GM19467 (cell line): Measurements from ENCODE around the gene PDGFA.

Experiments
- ATAC-seq: cut with Tn5 transposase; IDR thresholded peaks from one replicate; pipeline ENCODE4 v1.9.1; 2021; ENCODE audit warnings: mild to moderate bottlenecking, moderate library complexity; ENCODE audit not compliant: unreplicated experiment

The PDGFA gene

DNA sequence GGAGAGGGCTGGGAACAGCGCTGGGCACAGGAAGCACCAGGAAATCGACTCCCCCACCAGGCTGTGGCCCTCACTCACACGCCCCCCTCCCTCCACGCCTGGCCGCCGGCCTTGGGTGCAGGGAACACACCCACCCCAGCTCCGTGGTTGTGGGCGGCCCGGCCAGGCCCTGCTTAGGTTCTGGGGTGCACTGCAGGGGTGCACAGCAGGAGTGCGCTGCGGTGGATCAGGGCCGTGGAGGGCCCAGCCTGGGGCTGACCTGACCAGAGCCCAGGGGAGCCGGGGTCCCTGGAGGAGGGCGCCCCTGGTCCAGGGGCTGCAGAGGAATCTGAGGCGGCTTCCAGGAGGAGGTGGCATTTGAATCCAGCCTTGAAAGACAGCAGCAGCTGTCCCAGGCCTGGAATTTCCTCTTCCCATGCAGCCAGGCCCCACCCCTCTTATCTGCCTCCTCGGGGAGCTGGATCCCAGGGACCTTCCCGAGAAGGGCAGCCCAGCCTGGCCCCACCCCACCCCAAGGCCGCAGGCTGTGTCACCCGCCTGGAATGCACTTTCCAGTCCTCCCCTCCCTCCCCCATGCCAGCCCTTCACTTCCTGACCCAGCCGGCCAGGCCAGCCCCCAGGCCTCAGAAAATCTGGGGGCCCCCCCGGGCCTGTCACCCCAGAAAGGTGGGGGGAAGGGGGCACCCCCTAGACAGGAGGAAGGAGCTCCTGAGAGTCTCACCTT, 18.4 kb upstream of the PDGFA start:
- ATAC-seq: no peak

GRCh38 chr7:536231-536630, 16.6 kb upstream of the PDGFA start:
- no peak for ATAC-seq

- ATAC-seq: no peak
These were observed 15.3 kb upstream of the PDGFA start for GRCh38 chr7:534959-535358.

DNA sequence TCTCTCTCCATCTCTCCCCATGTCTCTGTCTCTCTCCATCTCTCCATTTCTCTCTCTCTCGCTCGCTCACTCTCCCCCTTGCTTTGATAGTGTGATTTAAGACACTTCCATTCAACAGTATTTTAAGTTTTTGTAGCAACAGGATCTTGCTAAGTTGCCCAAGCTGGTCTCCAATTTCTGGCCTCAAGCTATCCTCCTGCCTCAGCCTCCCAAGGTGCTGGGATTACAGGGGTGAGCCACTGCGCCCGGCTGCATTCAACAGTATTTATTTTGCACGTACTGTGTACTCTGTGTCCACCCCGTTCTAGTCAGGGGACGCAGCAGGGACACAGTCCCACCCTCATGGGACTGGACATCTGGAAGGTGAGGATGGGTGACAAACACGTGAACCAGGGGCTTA, 14.4 kb upstream of the PDGFA start:
- no peak for ATAC-seq

DNA sequence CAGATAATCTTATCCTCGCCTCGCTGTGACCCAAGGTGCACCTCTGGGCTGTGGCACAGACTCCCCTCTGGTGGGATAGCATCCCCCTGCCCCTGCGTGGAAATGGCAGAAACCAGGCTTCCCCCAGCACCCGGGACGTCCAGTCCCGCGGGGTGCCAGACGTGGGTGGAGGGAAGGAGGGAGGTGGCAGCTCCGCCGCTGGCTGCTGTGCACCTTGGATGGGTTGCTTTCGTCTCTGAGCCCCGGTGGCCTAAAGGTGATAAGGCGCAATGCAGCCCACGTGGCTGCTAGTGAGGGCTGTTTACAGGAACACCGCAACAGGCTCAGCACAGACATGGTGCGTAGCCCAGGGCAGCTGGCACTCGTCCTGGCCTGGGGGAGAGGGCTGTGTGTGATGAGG, 13.6 kb upstream of the PDGFA start:
- ATAC-seq: no peak

- ATAC-seq: no peak
These were observed 12.9 kb upstream of the PDGFA start for GRCh38 chr7:532379-533143.

GRCh38 chr7:531777-532176, 12.1 kb upstream of the PDGFA start:
- no peak for ATAC-seq

DNA sequence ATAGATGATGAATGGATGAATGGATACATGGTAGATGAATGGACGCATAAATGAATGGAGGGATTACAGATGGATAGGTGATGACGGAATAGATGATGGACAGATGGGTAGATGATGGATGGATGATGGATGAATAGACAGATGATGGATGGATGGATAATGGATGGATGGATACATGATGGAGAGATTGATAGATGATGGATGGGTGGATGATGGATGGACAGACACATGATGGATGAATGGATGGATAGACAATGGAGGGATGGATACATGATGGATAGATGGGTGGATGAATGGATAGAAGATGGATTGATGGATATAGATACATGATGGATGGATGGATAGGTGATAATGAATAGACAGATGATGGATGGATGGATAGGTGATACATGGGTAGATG, 8.8 kb upstream of the PDGFA start:
- no peak for ATAC-seq

GRCh38 chr7:527723-528122, 8.1 kb upstream of the PDGFA start:
- ATAC-seq: no peak

DNA sequence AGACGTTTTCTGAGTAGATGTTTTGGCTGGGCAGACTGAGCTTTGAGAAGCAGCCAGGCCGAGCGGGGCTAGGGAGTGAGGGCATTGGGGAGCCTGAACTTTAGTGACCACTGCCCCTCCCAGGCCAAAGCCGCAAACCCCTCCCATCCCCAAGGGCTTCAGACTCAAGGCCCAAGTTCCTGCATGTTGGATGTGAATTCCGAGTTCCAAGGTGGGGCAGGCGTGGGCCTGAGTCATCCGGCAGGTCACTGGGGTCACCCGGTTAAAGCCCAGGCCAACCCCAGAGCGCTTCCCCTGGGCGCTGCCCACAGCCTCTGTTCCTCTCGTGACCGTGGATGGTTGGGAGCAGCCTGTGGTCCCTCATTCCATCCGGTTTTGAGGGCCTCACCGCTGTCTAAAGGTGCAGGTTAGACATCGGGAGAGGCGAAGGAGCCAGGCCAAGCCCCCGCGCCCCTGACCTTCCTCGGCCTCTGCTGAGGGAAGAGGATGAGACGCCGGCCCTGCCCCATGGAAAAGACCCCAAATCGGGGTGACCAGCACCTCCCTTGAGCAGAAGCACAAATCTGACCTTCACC, 6.9 kb upstream of the PDGFA start:
- ATAC-seq: no peak

- no peak for ATAC-seq
These were observed 6.1 kb upstream of the PDGFA start for GRCh38 chr7:525740-526139.

DNA sequence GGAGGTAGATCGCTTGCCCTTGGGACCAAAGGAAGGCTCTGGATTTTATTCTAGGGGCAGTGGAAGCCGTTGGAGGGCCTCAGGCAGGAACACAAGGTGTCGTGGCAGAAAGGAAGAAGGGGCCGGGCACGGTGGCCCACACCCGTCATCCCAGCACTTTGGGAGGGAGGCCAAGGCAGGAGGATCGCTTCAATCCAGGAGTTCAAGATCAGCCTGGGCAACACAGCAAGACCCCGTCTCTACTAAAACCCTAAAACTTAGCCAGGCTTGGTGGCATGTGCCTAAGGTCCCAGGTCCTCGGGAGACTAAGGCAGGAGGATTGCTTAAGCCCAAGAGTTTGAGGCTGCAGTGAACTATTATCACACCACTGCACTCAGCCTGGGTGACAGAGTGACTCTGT, 5.2 kb upstream of the PDGFA start:
- ATAC-seq: no peak

GRCh38 chr7:523347-524336, 4.0 kb upstream of the PDGFA start:
- no peak for ATAC-seq

DNA sequence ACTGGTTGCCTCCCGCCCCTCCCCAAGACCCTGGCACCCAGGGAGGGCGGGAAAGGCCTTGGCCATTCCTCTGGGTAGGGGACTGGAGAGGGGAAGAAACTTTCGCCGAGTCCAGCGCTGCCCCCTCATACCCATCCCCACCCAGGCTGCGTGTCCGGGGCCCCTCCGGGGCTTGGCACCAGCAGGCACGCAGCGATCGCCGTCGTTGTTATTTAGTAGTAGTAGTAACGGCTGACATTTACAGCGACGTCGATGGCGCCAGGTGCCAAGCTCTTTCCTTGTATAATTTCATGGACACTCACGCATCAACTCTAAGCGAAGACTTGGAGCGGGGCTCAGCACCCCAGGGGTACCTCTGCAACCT, 3.3 kb upstream of the PDGFA start:
- no peak for ATAC-seq

GRCh38 chr7:522071-522950, 2.7 kb upstream of the PDGFA start:
- no peak for ATAC-seq

DNA sequence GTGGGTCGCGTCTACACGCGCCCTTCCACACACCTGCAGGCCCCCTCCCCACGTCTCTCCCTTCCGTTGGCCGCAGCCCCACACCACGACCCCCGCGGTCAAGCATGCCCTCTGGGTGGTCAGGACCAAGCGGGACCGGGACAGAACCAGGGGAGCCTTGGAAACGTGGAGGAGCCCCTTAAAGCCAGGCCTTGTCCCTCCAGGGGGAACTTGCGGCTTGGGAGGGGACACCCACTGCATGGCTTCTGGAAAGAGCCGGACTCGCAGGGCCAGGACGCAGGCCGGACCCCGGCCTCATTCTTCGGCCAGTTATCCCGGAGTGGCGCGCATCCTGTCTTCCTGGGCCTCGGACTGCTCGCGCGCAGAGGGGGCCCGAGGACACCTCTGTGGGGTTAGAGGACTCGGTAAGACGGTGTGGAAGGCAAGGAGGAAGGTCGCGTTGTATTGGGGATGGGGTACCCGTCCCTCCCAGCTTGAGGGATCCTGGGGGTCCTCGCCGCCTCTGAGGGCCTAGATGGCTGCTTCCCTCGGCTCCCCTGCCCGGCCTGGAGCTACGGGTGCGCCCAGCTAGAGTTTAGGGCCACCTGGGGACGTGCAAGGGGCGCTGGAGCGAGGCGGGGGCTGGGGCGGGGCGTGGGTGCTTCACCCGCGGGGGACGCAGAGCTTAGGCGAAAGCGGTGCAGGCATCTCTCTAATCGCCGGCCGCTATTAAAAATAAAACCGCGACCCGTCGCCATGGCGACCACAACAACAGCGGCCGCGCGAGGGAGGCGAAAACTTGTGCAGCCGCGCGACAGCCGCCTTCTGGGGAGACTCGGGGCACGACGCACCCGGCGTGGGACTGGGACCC, 1.8 kb upstream of the PDGFA start:
- ATAC-seq: no peak

DNA sequence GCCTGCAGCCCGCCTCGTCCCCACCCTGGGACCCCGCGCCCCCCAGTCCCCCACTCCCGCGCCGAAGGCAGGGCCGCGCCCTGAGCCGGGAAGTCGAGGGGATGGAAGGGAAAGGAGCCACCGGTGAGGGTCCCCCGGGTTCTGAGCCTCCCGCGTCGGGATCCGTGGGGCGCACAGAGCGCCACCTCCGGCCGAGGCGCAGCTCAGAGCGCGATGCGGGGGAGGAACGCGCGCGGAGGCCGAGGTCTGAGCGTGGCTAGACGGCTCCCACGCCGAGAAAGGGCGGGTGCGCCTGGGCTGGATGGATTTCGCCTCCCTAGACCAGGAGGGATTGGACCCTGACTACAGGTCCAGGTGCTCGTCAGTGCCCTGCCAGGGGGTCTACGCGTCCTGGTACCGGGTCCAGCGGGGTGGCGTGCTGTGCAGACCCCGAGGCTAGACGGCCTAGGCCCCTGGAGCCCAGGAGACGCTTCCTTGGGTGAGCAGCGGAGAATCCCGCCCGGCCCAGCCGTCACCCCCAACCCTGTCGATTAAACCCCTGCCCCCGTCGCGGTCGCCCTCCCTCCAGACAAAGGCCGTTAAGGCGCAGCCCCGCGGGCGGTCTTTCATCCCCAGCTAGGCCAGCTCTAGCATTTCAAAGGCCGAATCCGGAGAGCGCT, 986 bp upstream of the PDGFA start:
- ATAC-seq: no peak

DNA sequence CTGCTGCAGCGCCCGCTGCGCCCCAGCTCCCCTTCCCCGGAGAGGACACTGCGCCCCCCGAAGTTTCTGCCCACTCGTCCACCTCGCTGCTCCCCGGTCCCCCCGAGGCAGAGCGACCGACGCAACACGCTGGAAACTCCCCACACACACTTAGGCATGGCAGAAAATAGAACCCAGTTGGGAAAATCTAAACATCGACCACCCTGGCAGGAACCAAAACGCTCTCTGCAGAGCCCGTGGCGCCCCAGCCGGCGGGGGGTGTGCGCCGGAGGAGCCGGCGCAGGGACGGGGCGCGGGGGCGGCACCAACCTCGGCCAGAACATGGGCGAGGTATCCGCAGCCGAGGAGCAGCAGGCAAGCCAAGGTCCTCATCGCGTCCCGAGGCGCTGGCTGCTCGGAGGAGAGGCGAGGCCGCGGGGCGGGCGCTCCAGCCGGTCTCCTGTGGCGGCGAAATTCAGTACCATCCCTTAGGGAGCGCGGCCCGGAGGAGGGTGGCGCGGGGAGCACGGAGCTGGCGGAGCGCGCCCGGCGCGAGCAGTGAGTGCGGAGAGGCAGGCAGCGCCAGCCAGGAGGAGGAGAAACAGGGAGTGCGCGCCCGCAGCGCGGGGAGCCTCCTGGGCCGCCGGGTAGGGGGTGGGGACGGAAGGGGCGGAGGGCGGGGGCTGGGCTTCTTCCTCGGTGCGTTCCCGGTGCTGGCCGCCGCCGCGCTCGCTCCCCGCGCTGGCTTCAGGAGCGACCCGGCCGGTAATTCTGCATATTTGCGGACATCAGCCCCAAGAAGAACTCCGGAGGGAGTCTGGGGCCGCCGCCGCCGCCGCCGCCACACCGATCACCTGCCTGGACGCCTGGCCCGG, 789 bp downstream of the PDGFA start:
- no peak for ATAC-seq
